Measurements from ENCODE around the gene APOL4.
A peak's percentile ranks its signal among the peaks of the same experiment; 100 is the strongest.
"Not testable (repeated sequence)": the region's sequence is repeated elsewhere in the genome, so short reads cannot be mapped to it uniquely, and the experiment has no call there.

The APOL4 gene

DNA sequence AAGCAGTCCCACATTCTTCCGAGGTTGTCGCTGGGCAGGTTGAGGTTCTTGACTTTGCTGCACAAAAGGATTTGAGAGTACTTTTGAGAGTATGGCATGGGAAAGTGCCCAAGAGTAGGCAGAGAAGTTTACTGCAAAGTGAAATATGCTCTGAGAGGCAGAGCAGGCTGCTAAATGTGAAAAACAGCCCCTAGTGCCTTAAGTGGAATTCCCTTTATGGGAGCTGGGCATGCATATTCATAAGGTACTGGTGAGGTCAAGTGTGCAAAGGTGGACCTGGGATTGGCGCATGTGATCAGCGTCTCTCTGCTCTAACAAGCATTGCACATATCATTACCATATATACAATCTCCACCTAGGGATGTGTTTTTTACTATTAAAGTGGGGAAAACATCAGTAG lies 12.0 kb upstream of the APOL4 start:
- no peak for DNase-seq (ENCODE audit: low read depth)
- TF ChIP-seq, protein P1, sequence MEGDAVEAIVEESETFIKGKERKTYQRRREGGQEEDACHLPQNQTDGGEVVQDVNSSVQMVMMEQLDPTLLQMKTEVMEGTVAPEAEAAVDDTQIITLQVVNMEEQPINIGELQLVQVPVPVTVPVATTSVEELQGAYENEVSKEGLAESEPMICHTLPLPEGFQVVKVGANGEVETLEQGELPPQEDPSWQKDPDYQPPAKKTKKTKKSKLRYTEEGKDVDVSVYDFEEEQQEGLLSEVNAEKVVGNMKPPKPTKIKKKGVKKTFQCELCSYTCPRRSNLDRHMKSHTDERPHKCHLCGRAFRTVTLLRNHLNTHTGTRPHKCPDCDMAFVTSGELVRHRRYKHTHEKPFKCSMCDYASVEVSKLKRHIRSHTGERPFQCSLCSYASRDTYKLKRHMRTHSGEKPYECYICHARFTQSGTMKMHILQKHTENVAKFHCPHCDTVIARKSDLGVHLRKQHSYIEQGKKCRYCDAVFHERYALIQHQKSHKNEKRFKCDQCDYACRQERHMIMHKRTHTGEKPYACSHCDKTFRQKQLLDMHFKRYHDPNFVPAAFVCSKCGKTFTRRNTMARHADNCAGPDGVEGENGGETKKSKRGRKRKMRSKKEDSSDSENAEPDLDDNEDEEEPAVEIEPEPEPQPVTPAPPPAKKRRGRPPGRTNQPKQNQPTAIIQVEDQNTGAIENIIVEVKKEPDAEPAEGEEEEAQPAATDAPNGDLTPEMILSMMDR (conservative IDR thresholded peaks at IDR 0.05; ENCODE audit: low read depth, low read length), result no peak
- no peak overlapping the region for H3K4me3 ChIP-seq (ENCODE audit: low read depth, low read length)

DNA sequence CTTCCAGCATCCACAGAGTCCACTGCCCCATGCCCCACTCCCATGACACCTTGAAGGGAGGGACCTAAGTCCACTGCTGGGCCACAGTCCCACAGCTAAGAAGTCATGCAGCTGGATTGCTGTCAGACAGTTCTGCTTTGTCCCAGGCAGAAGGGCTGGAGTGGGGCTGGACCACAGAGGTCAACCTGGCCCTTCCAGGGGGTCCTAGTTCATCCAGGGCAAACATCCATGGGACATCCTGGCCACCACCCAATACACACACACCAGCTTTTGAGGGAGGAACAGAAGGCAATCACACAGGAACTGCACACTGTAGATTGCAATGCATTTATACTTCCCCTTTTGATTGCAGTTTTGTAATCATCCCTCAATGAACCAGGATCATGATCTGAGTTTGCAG lies 11.3 kb upstream of the APOL4 start:
- TF ChIP-seq, protein P1 (conservative IDR thresholded peaks at IDR 0.05; ENCODE audit: low read depth, low read length), result no peak
- no peak overlapping the region for H3K4me3 ChIP-seq (ENCODE audit: low read depth, low read length)
- DNase-seq (ENCODE audit: low read depth), result no peak

- DNase-seq (ENCODE audit: low read depth), result peak; percentile 84
These were observed 9.7 kb upstream of the APOL4 start for GRCh38 chr22:36211237-36211861.

DNA sequence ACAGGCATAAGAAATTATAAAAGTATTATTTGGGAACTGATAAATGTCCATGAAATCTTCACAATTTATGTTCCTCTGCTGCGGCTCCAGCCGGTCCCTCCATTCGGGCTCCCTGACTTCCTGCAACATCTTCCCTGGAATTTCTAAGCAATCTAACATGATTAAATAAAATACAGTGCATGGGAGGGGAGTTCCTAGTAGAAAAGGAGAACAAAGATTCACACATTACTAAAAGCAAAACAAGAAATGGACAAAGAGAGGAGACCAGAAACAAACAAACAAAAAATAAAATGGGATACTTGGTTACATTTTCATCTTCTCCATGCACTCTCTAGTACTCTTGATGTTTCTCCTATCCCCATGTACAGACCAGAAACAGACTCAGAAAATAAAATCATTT lies 8.6 kb upstream of the APOL4 start:
- TF ChIP-seq, protein P1 (conservative IDR thresholded peaks at IDR 0.05; ENCODE audit: low read depth, low read length), result no peak
- no peak for DNase-seq (ENCODE audit: low read depth)
- H3K4me3 ChIP-seq (ENCODE audit: low read depth, low read length), result no peak overlapping the region

More at GRCh38 chr22:36211237-36211861, 9.7 kb upstream of the APOL4 start:
- H3K4me3 ChIP-seq (ENCODE audit: low read depth, low read length), result no peak overlapping the region
- TF ChIP-seq, protein P1 (conservative IDR thresholded peaks at IDR 0.05; ENCODE audit: low read depth, low read length), result no peak

GRCh38 chr22:36209488-36209908 lies 7.9 kb upstream of the APOL4 start:
- H3K4me3 ChIP-seq (ENCODE audit: low read depth, low read length); DNase-seq (ENCODE audit: low read depth): not testable (repeated sequence)

- TF ChIP-seq, protein P1 (conservative IDR thresholded peaks at IDR 0.05; ENCODE audit: low read depth, low read length), result no peak
These were observed 7.3 kb upstream of the APOL4 start for GRCh38 chr22:36208914-36209313.

GRCh38 chr22:36208162-36208765 lies 6.7 kb upstream of the APOL4 start:
- no peak for DNase-seq (ENCODE audit: low read depth)
- TF ChIP-seq, protein P1 (conservative IDR thresholded peaks at IDR 0.05; ENCODE audit: low read depth, low read length), result no peak
- no peak overlapping the region for H3K4me3 ChIP-seq (ENCODE audit: low read depth, low read length)

More at GRCh38 chr22:36208914-36209313, 7.3 kb upstream of the APOL4 start:
- H3K4me3 ChIP-seq (ENCODE audit: low read depth, low read length), result no peak overlapping the region
- no peak for DNase-seq (ENCODE audit: low read depth)
